ENCODE results near the gene TRIM61.
"Not testable (repeated sequence)": the region's sequence is repeated elsewhere in the genome, so short reads cannot be mapped to it uniquely, and the experiment has no call there.

Gene TRIM61

GRCh38 chr4:165005352-165005925 lies 28.0 kb upstream of the TRIM61 start:
- Histone ChIP-seq H3K79me1 (ENCODE audit: low read length) (no peaks in the 10 kb centered on the region), H3K4me2 (ENCODE audit: low read length) (no peak overlapping the region), H3K27me3 (ENCODE audit: insufficient read depth, low read length, poor library complexity) (no peaks in the 10 kb centered on the region), H2BK15ac (replicated peaks; ENCODE audit: low read depth) (no peak overlapping the region), H4K5ac (ENCODE audit: low read length) (no peak overlapping the region), H2BK120ac (ENCODE audit: low read depth, low read length) (no peak overlapping the region), H3K9ac (ENCODE audit: low read length) (no peak overlapping the region), H3K4me1 (ENCODE audit: control insufficient read depth, low read depth, low read length) (no peaks in the 10 kb centered on the region), H2AK5ac (ENCODE audit: low read length) (no peak overlapping the region), H3K4ac (ENCODE audit: low read depth, low read length) (no peak overlapping the region), H2BK5ac (ENCODE audit: low read length) (no peak overlapping the region), H3K79me2 (ENCODE audit: control insufficient read depth, insufficient read depth, low read length) (no peaks in the 10 kb centered on the region), H3K18ac (ENCODE audit: low read length) (no peak overlapping the region), H3K27ac (ENCODE audit: low read depth, low read length) (no peak overlapping the region), H3K23ac (ENCODE audit: low read length) (no peak overlapping the region), H4K8ac (ENCODE audit: low read depth, low read length) (no peak overlapping the region), H3K4me3 (ENCODE audit: low read length) (no peak overlapping the region), H3K56ac (ENCODE audit: low read length) (no peak overlapping the region), H3K36me3 (ENCODE audit: control insufficient read depth, insufficient read depth, low read length) (no peaks in the 10 kb centered on the region)
- DNase-seq = no peak
- no CpG with 5 or more reads among the region's 6 CpGs for WGBS (ENCODE audit: extremely low coverage, insufficient coverage, low lambda C conversion rate)

GRCh38 chr4:165001957-165002356 lies 24.5 kb upstream of the TRIM61 start:
- H3K9ac ChIP-seq (ENCODE audit: low read length); H3K56ac ChIP-seq (ENCODE audit: low read length); H3K4ac ChIP-seq (ENCODE audit: low read depth, low read length); H3K36me3 ChIP-seq (ENCODE audit: control insufficient read depth, insufficient read depth, low read length); H4K8ac ChIP-seq (ENCODE audit: low read depth, low read length); H3K27me3 ChIP-seq (ENCODE audit: insufficient read depth, low read length, poor library complexity); H3K4me3 ChIP-seq (ENCODE audit: low read length); H2BK120ac ChIP-seq (ENCODE audit: low read depth, low read length); H2BK5ac ChIP-seq (ENCODE audit: low read length); H3K4me1 ChIP-seq (ENCODE audit: control insufficient read depth, low read depth, low read length); H2AK5ac ChIP-seq (ENCODE audit: low read length); H3K79me2 ChIP-seq (ENCODE audit: control insufficient read depth, insufficient read depth, low read length); H3K23ac ChIP-seq (ENCODE audit: low read length); H3K27ac ChIP-seq (ENCODE audit: low read depth, low read length); H4K5ac ChIP-seq (ENCODE audit: low read length); H3K79me1 ChIP-seq (ENCODE audit: low read length); DNase-seq; H3K18ac ChIP-seq (ENCODE audit: low read length); H2BK15ac ChIP-seq (replicated peaks; ENCODE audit: low read depth); H3K4me2 ChIP-seq (ENCODE audit: low read length): not testable (repeated sequence)
- WGBS (ENCODE audit: extremely low coverage, insufficient coverage, low lambda C conversion rate) = no CpG with 5 or more reads among the region's 4 CpGs

DNA sequence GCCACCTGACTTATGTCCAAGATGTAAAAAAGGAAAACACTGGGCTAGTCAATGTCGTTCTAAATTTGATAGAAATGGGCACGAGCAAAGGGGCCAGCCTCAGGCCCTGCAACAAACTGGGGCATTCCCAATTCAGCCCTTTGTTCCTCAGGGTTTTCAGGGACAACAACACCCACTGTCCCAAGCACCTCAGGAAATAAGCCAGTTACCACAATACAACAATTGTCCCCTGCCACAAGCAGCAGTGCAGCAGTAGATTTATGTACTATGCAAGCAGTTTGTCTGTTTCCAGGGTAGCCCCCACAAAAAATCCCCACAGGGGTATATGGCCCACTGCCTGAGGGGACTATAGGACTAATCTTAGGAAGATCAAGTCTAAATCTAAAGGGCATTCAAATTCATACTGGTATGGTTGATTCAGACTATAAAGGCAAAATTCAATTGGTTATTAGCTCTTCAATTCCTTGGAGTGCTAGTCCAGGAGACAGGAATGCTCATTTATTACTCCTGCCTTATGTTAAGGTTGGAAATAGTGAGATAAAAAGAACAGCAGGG lies 21.1 kb upstream of the TRIM61 start:
- WGBS (ENCODE audit: extremely low coverage, insufficient coverage, low lambda C conversion rate) = no CpG with 5 or more reads among the region's 2 CpGs

DNA sequence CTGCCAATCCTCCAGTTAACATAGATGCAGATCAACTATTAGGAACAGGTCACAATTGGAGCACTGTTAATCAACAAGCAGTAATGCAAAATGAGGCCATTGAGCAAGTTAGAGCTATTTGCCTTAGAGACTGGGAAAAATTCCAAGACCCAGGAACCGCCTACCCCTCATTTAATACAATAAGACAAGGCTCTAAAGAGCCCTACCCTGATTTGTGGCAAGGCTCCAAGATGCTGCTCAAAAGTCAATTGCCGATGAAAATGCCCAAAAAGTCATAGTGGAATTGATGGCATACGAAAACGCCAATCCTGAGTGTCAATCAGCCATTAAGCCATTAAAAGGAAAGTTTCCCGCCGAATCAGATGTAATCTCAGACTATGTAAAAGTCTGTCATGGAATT lies 20.5 kb upstream of the TRIM61 start:
- Histone ChIP-seq H3K4ac (ENCODE audit: low read depth, low read length) (no peak overlapping the region), H3K27me3 (ENCODE audit: insufficient read depth, low read length, poor library complexity) (no peaks in the 10 kb centered on the region), H2BK120ac (ENCODE audit: low read depth, low read length) (no peak overlapping the region), H4K8ac (ENCODE audit: low read depth, low read length) (no peak overlapping the region), H3K4me1 (ENCODE audit: control insufficient read depth, low read depth, low read length) (no peaks in the 10 kb centered on the region), H3K36me3 (ENCODE audit: control insufficient read depth, insufficient read depth, low read length) (no peaks in the 10 kb centered on the region), H3K4me2 (ENCODE audit: low read length) (no peak overlapping the region), H2AK5ac (ENCODE audit: low read length) (no peak overlapping the region), H3K18ac (ENCODE audit: low read length) (no peak overlapping the region), H3K79me1 (ENCODE audit: low read length) (no peaks in the 10 kb centered on the region), H4K5ac (ENCODE audit: low read length) (no peak overlapping the region), H3K9ac (ENCODE audit: low read length) (no peak overlapping the region), H3K4me3 (ENCODE audit: low read length) (no peak overlapping the region), H3K79me2 (ENCODE audit: control insufficient read depth, insufficient read depth, low read length) (no peaks in the 10 kb centered on the region), H2BK5ac (ENCODE audit: low read length) (no peak overlapping the region), H3K23ac (ENCODE audit: low read length) (no peak overlapping the region), H3K27ac (ENCODE audit: low read depth, low read length) (no peak overlapping the region), H3K56ac (ENCODE audit: low read length) (no peak overlapping the region), H2BK15ac (replicated peaks; ENCODE audit: low read depth) (no peak overlapping the region)
- no CpG with 5 or more reads among the region's 6 CpGs for WGBS (ENCODE audit: extremely low coverage, insufficient coverage, low lambda C conversion rate)
- DNase-seq = no peak

More for the DNA sequence above, 21.1 kb upstream of the TRIM61 start:
- not testable (repeated sequence) for H3K9ac ChIP-seq (ENCODE audit: low read length); H3K79me1 ChIP-seq (ENCODE audit: low read length); H2AK5ac ChIP-seq (ENCODE audit: low read length); H3K56ac ChIP-seq (ENCODE audit: low read length); H2BK5ac ChIP-seq (ENCODE audit: low read length); H3K23ac ChIP-seq (ENCODE audit: low read length); H3K4me2 ChIP-seq (ENCODE audit: low read length); H3K4me1 ChIP-seq (ENCODE audit: control insufficient read depth, low read depth, low read length); H3K27me3 ChIP-seq (ENCODE audit: insufficient read depth, low read length, poor library complexity); H3K27ac ChIP-seq (ENCODE audit: low read depth, low read length); H4K5ac ChIP-seq (ENCODE audit: low read length); H2BK120ac ChIP-seq (ENCODE audit: low read depth, low read length); H4K8ac ChIP-seq (ENCODE audit: low read depth, low read length); DNase-seq; H3K79me2 ChIP-seq (ENCODE audit: control insufficient read depth, insufficient read depth, low read length); H3K4ac ChIP-seq (ENCODE audit: low read depth, low read length); H3K36me3 ChIP-seq (ENCODE audit: control insufficient read depth, insufficient read depth, low read length); H3K4me3 ChIP-seq (ENCODE audit: low read length); H3K18ac ChIP-seq (ENCODE audit: low read length); H2BK15ac ChIP-seq (replicated peaks; ENCODE audit: low read depth)

- H2BK15ac ChIP-seq (replicated peaks; ENCODE audit: low read depth) = no peak overlapping the region
- no peak overlapping the region for H3K9ac ChIP-seq (ENCODE audit: low read length)
- no peak overlapping the region for H2BK120ac ChIP-seq (ENCODE audit: low read depth, low read length)
- H3K4ac ChIP-seq (ENCODE audit: low read depth, low read length) = peak overlapping the region; percentile 9
- no peak overlapping the region for H3K4me3 ChIP-seq (ENCODE audit: low read length)
- H2AK5ac ChIP-seq (ENCODE audit: low read length) = no peak overlapping the region
- H3K27ac ChIP-seq (ENCODE audit: low read depth, low read length) = no peak overlapping the region
- no peaks in the 10 kb centered on the region for H3K4me1 ChIP-seq (ENCODE audit: control insufficient read depth, low read depth, low read length)
- no peak overlapping the region for H3K23ac ChIP-seq (ENCODE audit: low read length)
- H3K4me2 ChIP-seq (ENCODE audit: low read length) = no peak overlapping the region
- no peaks in the 10 kb centered on the region for H3K36me3 ChIP-seq (ENCODE audit: control insufficient read depth, insufficient read depth, low read length)
- H3K56ac ChIP-seq (ENCODE audit: low read length) = no peak overlapping the region
- no peak overlapping the region for H3K18ac ChIP-seq (ENCODE audit: low read length)
- H3K79me2 ChIP-seq (ENCODE audit: control insufficient read depth, insufficient read depth, low read length) = no peaks in the 10 kb centered on the region
- H2BK5ac ChIP-seq (ENCODE audit: low read length) = no peak overlapping the region
- WGBS (ENCODE audit: extremely low coverage, insufficient coverage, low lambda C conversion rate) = no CpG with 5 or more reads among the region's 2 CpGs
- DNase-seq = peak; percentile 8
- no peaks in the 10 kb centered on the region for H3K79me1 ChIP-seq (ENCODE audit: low read length)
- H4K8ac ChIP-seq (ENCODE audit: low read depth, low read length) = no peak overlapping the region
- no peak overlapping the region for H4K5ac ChIP-seq (ENCODE audit: low read length)
- no peaks in the 10 kb centered on the region for H3K27me3 ChIP-seq (ENCODE audit: insufficient read depth, low read length, poor library complexity)
Measured at GRCh38 chr4:164997324-164997723, 19.9 kb upstream of the TRIM61 start.

- not testable (repeated sequence) for H3K4me3 ChIP-seq (ENCODE audit: low read length); H3K4ac ChIP-seq (ENCODE audit: low read depth, low read length); H2BK5ac ChIP-seq (ENCODE audit: low read length); H3K4me1 ChIP-seq (ENCODE audit: control insufficient read depth, low read depth, low read length); H3K56ac ChIP-seq (ENCODE audit: low read length); H3K79me2 ChIP-seq (ENCODE audit: control insufficient read depth, insufficient read depth, low read length); H4K8ac ChIP-seq (ENCODE audit: low read depth, low read length); H2AK5ac ChIP-seq (ENCODE audit: low read length); H3K36me3 ChIP-seq (ENCODE audit: control insufficient read depth, insufficient read depth, low read length); DNase-seq; H3K18ac ChIP-seq (ENCODE audit: low read length); H3K4me2 ChIP-seq (ENCODE audit: low read length); H3K9ac ChIP-seq (ENCODE audit: low read length); H2BK120ac ChIP-seq (ENCODE audit: low read depth, low read length); H4K5ac ChIP-seq (ENCODE audit: low read length); H3K79me1 ChIP-seq (ENCODE audit: low read length); H3K27ac ChIP-seq (ENCODE audit: low read depth, low read length); H3K27me3 ChIP-seq (ENCODE audit: insufficient read depth, low read length, poor library complexity); H2BK15ac ChIP-seq (replicated peaks; ENCODE audit: low read depth); H3K23ac ChIP-seq (ENCODE audit: low read length)
- WGBS (ENCODE audit: extremely low coverage, insufficient coverage, low lambda C conversion rate) = no CpG with 5 or more reads among the region's 6 CpGs
Measured at GRCh38 chr4:164996123-164996522, 18.7 kb upstream of the TRIM61 start.
